ENCODE results near the gene KRTAP17-1.
"Not testable (repeated sequence)": the region's sequence is repeated elsewhere in the genome, so short reads cannot be mapped to it uniquely, and the experiment has no call there.

Gene KRTAP17-1, protein sequence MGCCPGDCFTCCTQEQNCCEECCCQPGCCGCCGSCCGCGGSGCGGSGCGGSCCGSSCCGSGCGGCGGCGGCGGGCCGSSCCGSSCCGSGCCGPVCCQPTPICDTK

DNA sequence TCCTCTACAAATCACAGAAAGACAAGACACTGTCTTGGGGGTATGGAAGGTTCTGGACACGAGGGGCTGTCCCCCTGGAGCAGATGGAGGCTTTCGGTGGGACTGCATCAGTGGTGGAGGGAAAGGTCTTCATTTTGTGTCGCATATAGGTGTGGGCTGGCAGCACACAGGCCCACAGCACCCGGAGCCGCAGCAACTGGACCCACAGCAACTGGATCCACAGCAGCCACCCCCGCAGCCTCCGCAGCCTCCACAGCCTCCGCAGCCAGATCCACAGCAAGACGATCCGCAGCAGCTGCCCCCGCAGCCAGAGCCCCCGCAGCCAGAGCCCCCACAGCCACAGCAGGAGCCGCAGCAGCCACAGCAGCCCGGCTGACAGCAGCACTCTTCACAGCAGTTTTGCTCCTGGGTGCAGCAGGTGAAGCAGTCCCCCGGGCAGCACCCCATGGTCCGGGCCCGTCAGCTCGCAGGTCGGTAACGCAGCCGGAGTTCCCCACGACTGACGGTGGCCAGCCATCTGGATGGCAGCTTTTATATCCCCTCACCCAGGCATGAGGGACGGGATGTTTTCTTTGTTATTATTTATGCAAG, at the start of gene KRTAP17-1:
TSS of gene KRTAP17-1 (minus strand) at position 507 of the 591 bp plus-strand sequence. CDS start at position 447, 60 bp downstream.
- no peak for DNase-seq (ENCODE audit: low spot score)

DNA sequence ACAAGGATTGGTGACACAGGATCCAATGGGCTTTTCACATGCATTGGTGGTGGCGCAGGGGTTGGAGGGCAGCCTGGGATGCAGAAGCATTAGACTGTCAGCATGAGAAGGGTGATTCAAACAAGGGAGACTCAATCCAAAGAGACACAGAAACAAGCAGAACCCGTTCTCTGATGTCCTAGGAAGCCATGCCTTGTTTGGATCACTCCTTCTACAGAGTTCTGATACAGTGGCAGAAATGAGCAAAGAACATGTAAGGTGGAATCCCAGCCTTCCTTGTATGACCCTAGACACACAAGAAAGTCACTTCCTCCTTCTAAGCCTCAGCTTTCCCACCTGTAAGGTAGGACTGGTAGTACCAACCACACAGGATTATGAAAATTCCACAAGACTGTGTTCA, 48.4 kb upstream of the KRTAP17-1 start:
- DNase-seq (ENCODE audit: low spot score): no peak

DNA sequence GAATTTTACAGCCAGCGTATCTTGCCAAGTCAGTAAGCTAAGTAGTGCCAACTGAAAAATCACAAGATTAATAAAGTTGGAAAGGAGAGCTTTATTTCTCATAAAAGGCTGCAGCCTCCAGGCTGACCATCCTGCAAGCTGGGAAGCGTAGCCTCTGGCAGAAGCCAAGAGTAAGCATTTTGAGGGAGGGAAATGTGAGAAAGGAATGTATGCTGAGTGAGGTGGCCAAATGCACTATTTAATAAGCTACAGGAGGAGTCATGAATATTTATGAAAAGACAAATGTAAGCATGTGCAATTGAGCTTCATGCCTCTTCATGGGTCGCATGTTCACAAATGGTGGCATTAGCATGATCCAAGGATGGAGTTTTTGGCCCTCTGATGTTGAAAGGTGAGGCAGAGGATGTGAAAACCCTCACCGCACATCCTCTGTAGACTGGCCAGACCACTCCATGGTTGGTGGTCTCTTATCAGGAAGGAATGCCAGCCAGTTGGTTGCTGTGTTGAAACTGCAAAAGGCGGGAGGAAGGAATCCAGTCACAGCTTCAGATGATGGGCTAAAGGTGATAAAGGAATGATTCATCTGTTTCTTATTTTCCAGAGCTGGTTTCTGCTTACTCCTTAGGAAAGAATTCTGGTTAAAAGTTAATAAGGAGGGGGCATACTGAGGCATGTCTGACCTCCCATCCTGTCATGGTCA, 44.9 kb upstream of the KRTAP17-1 start:
- DNase-seq (ENCODE audit: low spot score): no peak

DNA sequence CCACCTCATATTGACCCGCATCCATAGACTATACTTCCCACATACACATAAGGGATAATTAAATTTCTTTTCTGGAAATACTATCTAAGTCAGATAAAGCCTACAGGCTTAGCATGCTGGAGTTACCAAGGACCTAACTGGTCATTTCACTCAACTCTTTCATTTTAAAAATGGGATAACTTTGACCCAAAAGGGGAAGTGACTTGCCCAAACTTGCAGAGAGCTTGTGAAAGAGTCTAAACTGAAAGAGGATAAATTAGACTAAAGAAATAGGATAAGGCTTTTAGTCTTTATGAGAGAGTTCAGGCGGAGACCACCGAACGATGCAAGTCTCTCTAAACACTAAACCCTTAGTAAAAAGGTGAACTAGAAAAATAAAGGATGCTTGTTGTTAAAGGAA, 39.0 kb upstream of the KRTAP17-1 start:
- DNase-seq (ENCODE audit: low spot score): no peak

DNA sequence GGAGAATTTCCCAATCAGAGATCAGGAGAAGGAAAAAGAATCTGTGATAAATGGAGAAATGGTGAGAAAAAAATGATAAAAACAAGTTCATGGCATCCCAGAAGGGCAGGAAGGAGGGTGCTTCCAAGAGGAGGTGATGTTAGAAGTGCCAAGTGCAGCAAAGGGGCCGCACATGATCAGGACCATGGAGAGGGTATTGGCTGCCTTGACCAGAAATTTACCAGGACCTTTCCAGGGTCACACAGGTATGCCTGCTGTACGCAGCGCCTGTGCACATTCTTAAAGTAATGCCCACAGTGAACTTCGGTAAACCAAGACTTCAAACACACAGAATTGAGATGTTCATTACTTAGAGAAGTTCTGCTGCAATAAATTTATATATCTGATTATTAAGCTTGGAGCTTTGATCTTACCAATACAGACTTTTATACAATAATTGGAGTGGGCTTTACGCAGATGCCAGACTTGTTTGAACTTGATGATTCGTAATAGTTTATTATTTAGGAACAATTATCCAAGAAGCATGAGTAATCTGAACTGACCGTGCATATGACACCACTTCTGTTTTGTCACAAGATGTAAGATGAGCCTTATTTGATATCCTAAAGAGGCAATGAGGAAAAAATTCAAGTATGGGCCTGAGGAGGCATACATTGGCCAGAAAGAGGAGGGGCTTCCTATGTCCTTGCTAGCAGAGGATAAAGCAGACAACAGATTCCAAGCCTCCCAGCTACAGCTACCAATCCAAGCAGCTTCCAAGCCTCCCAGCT, 37.3 kb upstream of the KRTAP17-1 start:
- no peak for DNase-seq (ENCODE audit: low spot score)

DNA sequence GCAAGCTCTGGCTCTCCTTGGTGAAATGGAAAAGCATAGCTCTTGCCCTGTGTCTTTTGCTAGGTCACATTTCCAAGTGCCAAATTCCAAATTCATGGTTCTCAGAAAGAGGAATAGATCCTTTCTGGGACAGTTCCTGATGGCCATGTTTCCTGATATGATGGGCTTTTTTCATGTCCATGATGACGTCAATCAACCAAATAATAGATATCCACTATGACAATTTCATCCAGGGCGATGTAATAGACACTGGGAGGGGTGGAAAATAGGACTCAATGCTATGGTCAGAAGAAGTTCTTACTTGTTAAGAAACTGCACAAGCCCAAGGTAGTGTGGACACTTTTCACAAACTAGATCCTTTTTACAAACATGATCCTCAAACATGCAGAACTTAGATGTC, 35.7 kb upstream of the KRTAP17-1 start:
- DNase-seq (ENCODE audit: low spot score): no peak

DNA sequence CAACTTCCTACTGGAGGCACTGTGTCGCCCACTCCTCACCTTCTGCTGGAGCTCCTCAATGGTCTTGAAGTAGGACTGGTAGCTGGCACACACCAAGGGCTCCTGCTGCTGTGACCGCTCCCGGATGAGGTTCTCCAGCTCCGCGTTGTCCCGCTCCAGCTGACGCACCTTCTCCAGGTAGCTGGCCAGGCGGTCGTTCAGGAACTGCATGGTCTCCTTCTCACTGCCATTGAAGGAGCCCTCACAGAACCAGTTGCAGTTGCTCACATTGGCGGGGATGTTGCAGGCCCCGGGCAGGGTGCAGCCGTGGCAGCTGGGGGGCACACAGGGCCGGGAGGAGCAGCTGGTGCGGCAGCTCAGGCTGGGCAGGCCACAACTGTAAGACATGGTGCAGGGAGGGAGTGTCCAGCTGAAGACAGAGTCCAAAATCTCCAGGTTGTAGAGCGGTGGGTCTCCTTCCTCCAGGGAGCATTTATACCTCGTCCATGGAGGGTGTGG, 34.9 kb upstream of the KRTAP17-1 start, which contains the start of gene KRT33A:
TSS of gene KRT33A (minus strand) at position 448 of the 498 bp plus-strand sequence. CDS start at position 387, 61 bp downstream.
- DNase-seq (ENCODE audit: low spot score): not testable (repeated sequence)

DNA sequence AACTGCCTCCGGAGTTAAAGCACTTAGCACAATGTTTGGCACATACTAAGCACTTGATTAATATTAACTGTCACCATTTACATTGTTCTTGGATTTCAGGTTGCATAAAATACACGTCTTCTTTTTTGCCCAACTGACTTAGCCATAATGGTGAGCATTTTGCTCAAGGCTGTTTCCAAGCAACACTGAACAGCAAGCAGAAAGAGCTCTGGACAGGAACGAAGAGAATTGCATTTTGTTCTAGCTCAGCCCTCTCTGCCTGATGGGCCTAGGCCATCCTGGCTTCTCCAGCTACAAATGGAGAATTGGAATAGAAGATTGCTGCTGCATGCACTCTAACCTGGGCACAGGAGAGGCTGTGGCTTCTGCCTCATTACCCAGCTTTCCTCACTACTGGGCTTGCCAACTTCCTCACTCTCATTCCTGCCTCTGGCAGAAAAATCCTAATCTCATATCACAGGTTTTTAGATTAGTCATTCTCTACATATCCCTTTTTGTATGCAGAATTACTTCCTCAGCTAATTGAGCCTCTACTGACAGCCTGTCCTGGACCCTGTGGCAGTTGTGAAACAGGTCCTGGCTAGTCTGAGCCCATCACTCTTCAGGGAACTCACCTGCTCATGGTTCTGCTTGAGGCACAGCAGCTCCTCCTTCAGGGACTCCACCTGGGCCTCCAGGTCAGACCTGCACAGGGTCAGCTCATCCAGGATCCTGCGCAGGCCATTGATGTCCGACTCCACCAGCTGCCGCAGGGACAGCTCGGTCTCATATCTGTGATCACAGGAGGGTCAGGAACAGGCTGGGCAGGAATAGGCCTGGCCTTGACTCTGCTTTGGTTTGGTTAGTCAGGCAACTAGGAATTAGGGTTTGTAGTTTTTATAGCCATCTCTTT, 32.6 kb upstream of the KRTAP17-1 start:
- DNase-seq (ENCODE audit: low spot score): no peak

DNA sequence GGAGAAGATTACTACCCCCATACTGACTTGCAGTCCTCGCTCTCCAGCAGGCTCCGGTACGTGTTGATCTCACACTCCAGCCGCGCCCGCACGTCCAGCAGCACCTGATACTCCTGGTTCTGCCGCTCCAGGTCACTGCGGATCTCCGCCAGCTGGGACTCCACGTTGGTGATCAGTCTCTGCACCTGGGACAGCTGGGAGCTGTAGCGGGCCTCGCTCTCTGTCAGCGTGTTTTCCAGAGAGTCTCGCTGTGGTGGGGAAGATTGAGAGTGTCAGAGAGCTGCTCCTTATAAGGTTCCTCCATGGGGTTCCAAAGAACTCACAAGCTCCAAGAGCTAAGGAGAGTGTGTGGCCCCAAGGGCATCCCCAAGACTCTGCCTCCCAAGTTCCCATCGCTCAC, 30.9 kb upstream of the KRTAP17-1 start:
- not testable (repeated sequence) for DNase-seq (ENCODE audit: low spot score)

DNA sequence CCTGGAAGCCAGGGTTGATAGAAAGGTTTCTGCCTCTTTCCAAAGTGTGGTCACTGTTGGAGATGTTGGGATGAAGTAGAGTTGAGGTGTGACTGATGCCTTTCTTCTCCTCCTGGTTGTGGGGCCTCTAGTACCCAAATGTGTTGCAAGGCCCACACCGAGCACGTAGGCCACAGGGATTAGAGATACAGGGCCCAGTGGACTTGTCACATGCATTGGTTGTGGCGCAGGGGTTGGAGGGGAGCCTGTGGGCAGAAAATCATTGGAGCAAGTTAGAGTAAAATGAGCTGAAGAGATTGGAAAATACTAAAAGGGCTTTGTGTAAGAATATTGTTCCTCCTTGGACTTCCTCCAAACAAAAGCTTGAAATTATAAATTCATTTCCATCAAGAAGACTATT, 30.5 kb upstream of the KRTAP17-1 start:
- no peak for DNase-seq (ENCODE audit: low spot score)

DNA sequence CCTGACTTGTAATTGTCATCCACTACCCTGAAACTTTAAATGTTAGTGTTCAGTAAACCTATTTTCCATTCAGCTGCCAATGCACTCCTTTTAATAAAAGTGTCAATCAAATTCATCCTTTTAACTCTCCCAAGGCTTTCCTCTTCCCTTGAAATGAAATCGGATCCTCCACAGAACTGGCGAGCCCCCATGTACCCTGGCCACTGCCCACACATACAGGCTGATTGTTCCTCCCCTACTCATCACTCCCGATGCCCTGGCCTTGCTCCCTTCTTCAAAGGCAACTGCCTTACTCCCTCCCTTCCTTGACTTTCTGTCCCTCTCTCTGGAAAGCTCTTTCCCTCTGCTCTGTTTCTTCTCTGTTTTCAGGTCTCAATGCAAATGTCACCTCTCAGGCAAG, 27.5 kb upstream of the KRTAP17-1 start:
- no peak for DNase-seq (ENCODE audit: low spot score)

DNA sequence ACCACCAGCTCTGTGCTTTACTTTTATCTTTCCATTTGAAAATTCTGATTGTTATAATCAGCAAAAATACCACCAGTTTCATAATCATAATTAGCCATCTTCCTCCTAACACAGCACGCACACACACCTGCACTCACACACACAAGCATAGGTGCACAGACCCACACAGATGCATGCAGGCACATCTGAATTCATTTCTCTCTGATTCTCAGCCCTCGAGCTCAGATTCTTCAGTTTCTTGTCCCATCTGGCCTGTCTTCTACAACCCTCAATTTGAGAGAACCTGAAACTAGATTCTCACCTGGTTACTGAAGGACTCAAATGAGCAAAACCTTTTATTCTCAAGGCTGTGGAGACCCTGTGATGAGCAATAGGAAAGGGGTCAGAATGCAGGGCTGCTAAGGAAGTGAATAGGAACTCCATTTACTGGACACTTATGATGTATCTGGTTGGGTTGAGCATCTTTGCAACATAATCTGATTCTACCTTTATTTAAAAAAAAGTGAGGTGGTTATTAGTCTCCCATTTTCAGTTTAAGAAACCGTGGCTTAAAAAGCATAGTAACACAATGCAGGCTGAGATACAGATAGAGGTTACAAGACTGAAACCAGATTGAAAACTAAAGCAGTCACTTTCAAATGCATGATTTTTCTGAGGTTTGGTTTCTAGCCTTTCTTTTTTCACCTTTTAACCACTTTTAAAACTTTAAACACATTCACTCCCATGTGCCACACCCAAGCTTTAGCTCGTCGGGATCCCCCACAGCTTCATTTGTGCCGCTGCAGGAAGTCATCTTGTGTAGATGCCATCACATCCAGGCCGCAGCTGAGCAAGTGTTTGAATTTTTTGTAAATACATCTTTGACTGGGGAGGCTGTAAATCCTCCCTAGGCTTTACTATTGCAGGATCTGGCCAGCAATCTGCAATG, 25.7 kb upstream of the KRTAP17-1 start:
- no peak for DNase-seq (ENCODE audit: low spot score)

DNA sequence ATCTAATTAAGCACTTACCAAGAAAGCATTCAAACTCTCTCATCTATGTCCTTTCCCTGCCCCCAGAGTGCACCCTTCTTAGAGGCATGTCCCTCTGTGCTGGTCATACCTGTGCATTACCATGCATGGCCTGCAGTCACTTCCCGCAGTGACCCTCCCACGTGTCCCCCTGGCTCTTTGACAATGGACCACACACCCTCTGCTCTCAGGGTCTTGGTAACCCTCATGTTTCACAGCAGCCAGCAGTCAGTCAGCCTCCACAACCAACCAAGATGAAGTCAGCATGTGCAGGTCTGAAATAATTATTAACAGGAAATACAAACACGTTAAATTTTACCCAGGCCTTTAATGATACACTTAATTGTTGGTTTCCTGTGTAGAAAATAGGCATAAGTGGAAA, 25.0 kb upstream of the KRTAP17-1 start:
- DNase-seq (ENCODE audit: low spot score): no peak

DNA sequence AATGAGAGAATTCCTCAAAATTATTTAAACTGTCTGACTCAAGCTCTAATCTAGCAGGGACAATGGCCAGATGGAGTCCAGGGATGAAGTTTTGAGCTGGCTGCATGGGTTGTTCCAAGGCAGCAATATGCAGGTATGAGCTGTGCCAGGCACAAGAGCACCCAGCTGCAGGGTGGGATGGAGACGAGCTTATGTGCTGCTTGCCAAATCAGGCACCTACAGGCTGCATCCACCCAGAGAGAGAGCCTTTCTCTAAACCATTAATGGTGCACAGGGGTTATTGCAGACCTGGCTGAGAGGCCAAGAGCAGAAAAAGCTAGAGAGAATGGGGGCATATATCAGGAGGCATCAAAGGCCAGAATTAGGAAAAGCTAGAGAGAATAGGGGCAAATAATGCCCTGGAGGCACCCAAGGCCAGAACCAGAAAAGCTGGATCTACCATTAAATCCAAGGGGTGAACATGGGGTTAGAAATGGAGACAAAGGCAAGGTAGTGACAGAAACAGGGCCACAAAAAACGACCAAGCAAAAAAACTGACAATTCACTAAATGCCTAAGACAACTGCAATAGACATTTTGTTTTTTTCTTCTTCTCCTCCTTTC, 24.2 kb upstream of the KRTAP17-1 start:
- no peak for DNase-seq (ENCODE audit: low spot score)

DNA sequence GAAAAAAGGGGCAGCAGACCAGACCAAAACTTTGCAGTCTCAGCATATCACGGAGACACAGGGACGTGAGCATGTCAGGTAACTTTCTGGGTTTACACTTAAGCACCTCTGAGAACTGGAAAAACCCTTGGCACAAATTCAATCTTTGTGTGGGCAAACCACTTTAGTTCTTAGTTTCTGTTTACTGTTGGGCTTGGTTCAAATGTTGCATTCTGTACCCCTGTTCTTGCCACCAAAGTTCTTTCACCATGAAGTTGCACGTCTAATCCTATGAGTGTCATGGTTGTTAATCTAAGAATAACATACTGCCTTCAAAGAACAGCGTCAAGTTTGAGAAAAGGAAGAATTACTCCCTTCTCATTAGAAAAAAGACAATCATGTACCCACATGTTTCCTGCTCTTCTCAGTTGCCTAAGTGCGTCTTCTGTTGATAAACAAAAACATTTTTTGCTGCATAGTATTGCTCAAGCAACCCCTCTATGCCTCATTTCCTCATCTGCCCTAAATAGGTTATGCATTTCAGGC, 23.5 kb upstream of the KRTAP17-1 start:
- DNase-seq (ENCODE audit: low spot score): no peak

DNA sequence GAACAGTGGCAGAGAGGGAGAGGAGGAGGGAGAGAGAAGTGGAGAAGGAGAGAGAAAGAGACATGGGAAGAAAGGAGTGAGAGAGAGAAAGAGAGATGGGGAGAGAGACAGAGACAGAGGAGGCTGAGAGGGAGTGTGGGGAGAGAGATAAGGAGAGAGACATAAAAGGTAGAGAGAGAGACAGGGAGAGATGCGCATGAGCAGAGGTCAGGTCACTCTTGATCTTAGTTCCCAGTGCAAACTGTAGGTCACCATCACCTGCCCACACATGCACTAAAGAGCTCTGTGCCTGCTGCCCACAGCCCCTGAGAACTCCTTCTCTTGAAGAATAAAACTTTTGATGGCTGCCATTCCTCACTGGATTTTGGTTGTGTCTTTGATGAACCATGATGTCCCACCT, 20.2 kb upstream of the KRTAP17-1 start:
- DNase-seq (ENCODE audit: low spot score): no peak

DNA sequence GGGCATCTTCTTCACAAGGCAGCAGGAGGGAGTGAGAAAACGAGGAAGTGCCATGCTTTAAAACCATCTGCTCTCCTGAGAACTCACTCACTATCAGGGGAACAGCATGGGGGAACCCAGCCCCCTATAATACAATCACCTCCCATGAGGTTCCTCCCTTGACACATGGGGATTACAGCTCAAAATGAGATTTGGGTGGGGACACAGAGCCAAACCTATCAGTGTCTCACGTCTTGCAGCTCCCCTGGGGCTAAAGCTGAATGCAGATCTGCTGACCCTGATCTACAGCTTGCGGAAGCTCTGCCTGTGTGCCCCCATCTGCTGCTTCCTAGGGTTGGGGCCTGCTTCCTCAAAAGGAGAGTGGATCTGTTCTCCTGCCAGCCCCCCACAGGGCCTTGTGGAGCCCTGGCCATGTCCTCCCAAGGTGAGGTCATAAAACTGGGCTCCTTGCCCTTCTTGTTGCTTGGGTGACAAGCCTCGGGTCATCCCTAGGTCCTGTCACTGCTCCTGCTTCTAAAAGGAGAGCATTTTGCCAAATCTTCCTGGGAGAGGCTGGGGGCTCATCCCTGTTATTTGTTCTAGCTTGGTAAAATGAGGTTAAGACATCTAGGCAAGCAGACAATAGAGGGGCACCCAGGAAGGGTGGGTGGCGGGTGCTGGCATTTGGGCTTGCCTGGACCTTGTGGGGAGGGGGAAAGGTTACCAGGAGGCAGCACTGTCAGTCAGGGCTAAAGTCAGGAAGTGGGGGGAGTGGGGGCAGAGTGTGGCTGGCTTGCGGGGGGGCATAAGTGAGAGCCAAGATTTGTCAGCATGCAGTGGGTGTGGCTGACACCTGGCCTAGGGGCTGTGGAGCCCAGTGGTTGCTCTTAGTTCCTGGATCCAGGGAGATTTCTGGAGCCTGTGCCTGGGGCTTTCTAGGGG, 19.1 kb upstream of the KRTAP17-1 start:
- no peak for DNase-seq (ENCODE audit: low spot score)

DNA sequence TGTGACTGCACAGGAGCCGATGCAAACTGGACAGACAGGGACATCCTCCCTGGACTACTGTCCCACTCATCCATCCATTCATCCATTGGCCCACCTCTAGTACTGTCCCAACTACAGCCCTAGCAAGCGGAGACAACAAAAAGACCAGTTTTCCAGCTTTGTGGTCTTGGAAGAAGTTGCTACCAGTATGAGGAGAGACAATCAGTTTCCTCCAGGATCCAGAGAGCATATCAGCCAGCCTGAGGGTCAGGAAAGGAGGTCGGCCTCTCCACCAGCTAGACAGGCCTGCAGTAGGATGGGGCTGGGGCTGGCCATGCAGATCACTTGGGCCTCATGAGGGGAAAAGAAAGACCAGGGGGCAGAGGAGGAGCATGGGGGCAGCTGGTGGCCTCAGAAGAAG, 18.3 kb upstream of the KRTAP17-1 start:
- no peak for DNase-seq (ENCODE audit: low spot score)

DNA sequence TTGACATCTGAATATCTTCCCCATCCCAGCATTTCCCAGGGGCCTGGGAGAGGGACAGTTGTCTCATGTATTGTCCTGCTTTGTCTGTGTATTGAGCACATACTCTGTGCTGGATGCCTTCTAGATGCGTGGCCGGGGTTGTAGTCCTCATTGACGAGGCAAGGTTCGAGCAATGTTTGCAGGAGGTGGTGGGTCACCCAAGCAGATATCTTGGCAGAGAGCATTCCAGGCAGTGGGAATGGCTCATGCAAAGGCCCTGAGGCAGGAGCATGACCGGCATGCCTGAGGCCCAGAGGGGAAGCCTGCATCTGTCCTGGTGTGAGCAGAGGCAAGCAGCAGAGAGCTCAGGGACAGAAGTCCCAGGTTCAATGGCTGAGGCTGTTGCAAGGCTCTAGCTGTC, 17.6 kb upstream of the KRTAP17-1 start:
- DNase-seq (ENCODE audit: low spot score): no peak
